K562 (cell line): ENCODE results near the gene CHD2. TPM values are rescaled to one million over a fixed set of nuclear protein-coding genes. Genes with fewer than 3 reads are reported as not detected.

Source experiments
- BRF1 ChIP-seq: IDR thresholded peaks from 3 replicates; pipeline ENCODE4 v1.6.1; 2011; ENCODE audit warnings: borderline replicate concordance, mild to moderate bottlenecking; ENCODE audit not compliant: insufficient read length; ENCODE audit errors: extremely low read depth
- CCNT2 ChIP-seq: IDR thresholded peaks from 2 replicates; pipeline ENCODE4 v1.6.1; 2011; ENCODE audit warnings: borderline replicate concordance, low read depth, mild to moderate bottlenecking, moderate library complexity, mixed read lengths, low read length; ENCODE audit not compliant: insufficient read length; ENCODE audit errors: extremely low read depth
- E2F3 ChIP-seq: fragments of 250-450 bp; sonication (Bioruptor Pico); IDR thresholded peaks from 2 replicates; pipeline ENCODE4 v1.4.0; 2020; ENCODE audit warnings: mild to moderate bottlenecking
- EZH2 ChIP-seq: IDR thresholded peaks from 2 replicates; pipeline ENCODE4 v1.6.1; 2012; ENCODE audit warnings: low read depth, mild to moderate bottlenecking, inconsistent platforms, low read length, borderline replicate concordance
- HNRNPLL ChIP-seq: fragments of 200-400 bp; formaldehyde crosslinking; IDR thresholded peaks from 2 replicates; pipeline ENCODE4 v1.6.1; 2017; ENCODE audit warnings: low read length, low read depth, mild to moderate bottlenecking; ENCODE audit not compliant: poor library complexity, severe bottlenecking
- LARP7 ChIP-seq: fragments of 450-650 bp; IDR thresholded peaks from 2 replicates; pipeline ENCODE4 v1.6.1; 2016
- LCOR ChIP-seq: sonication (generic); formaldehyde crosslinking; IDR thresholded peaks from 2 replicates; pipeline ENCODE4 v1.8.0; 2022; ENCODE audit warnings: mild to moderate bottlenecking, missing genetic modification reagents
- MTF1 ChIP-seq: fragments of 250-450 bp; sonication (Bioruptor Pico); IDR thresholded peaks from 2 replicates; pipeline ENCODE4 v1.9.0; 2021; ENCODE audit warnings: moderate library complexity, mild to moderate bottlenecking, inconsistent platforms, borderline replicate concordance
- MYNN ChIP-seq, 2 experiments: sonication (generic); formaldehyde crosslinking in 1 of 2; IDR thresholded peaks; 2 replicates each; pipeline versions ENCODE4 v1.5.0 to v1.6.1; 2016 to 2020; ENCODE audit warnings: antibody characterized with exemption in 1 of 2, missing genetic modification reagents in 1 of 2
- PCBP1 ChIP-seq: fragments of 200-400 bp; formaldehyde crosslinking; IDR thresholded peaks from 2 replicates; pipeline ENCODE4 v1.6.1; 2018; ENCODE audit warnings: mild to moderate bottlenecking, low read depth, low read length; ENCODE audit not compliant: poor library complexity, severe bottlenecking
- PML ChIP-seq: IDR thresholded peaks from 2 replicates; pipeline ENCODE4 v1.6.1; 2012; ENCODE audit warnings: low read length, inconsistent platforms
- PYGO2 ChIP-seq: fragments of 450-650 bp; IDR thresholded peaks from 2 replicates; pipeline ENCODE4 v1.6.1; 2016; ENCODE audit warnings: mild to moderate bottlenecking, missing genetic modification characterization, moderate library complexity, missing compliant biosample characterization
- RBBP5 ChIP-seq: fragments of 200-600 bp; sonication (generic); IDR thresholded peaks from 2 replicates; pipeline ENCODE4 v1.6.1; 2012; ENCODE audit warnings: borderline replicate concordance, mild to moderate bottlenecking, low read length, control low read depth, inconsistent platforms; ENCODE audit not compliant: insufficient read depth, poor library complexity, severe bottlenecking
- RFX1 ChIP-seq: fragments of 450-650 bp; IDR thresholded peaks from 2 replicates; pipeline ENCODE4 v1.6.1; 2016; ENCODE audit warnings: mild to moderate bottlenecking, moderate library complexity
- RNF2 ChIP-seq: sonication (generic); IDR thresholded peaks from 2 replicates; pipeline ENCODE4 v1.6.1; 2016
- SREBF1 ChIP-seq: fragments of 150-350 bp; IDR thresholded peaks from 2 replicates; pipeline ENCODE4 v1.6.1; 2014; ENCODE audit warnings: antibody characterized with exemption, low read depth, low read length, borderline replicate concordance
- TAF15 ChIP-seq: fragments of 200-400 bp; formaldehyde crosslinking; IDR thresholded peaks from 2 replicates; pipeline ENCODE4 v1.6.1; 2017; ENCODE audit warnings: mild to moderate bottlenecking, low read depth, low read length, moderate library complexity
- TAL1 ChIP-seq: fragments of 450-650 bp; IDR thresholded peaks from 2 replicates; pipeline ENCODE4 v1.6.1; 2016; ENCODE audit warnings: mild to moderate bottlenecking
- XRCC4 ChIP-seq: IDR thresholded peaks from one replicate; pipeline ENCODE4 v1.6.1; 2011; ENCODE audit not compliant: insufficient read depth, insufficient read length; ENCODE audit errors: extremely low read depth
- ZNF644 ChIP-seq: fragments of 200-800 bp; sonication (Bioruptor generic); IDR thresholded peaks from 2 replicates; pipeline ENCODE4 v1.6.1; 2016; ENCODE audit warnings: low read depth, missing genetic modification characterization, missing compliant biosample characterization
- ZNF695 ChIP-seq: fragments of 450-650 bp; formaldehyde crosslinking; IDR thresholded peaks from 2 replicates; pipeline ENCODE4 v1.4.0; 2020; ENCODE audit warnings: mild to moderate bottlenecking, moderate library complexity
- polyA plus RNA-seq, 8 experiments: library from polyadenylated mRNA; depleted of rRNA in 4 of 8; stranded (reverse) in 5 of 8; unstranded in 3 of 8; fragments of >200 nt; fragmentation: Nextera tagmentation in 2 of 8; fragmentation: Illumina TruSeq in 1 of 8; extraction: Ambion mirVana in 2 of 8; extraction: Trizol in 1 of 8; gene quantifications; 2 replicates each; pipeline versions ENCODE4 v1.2.1 to v1.2.3, GENCODE V29; 2011 to 2014; ENCODE audit warnings: inconsistent platforms in 1 of 8, missing spikeins in 1 of 8
- total RNA-seq, 7 experiments: library from RNA; depleted of rRNA in 6 of 7; stranded (reverse); fragments of >200 nt in 6 of 7; fragmentation: Illumina TruSeq in 2 of 7; extraction: Trizol in 2 of 7; gene quantifications; 2 replicates each; pipeline versions ENCODE4 v1.2.1 to v1.2.3, GENCODE V29; 2011 to 2021; ENCODE audit warnings: low replicate concordance in 1 of 7
- TF ChIP-seq, protein P1 (sequence below): sonication (generic); formaldehyde crosslinking; IDR thresholded peaks from 2 replicates; pipeline ENCODE4 v1.8.1; 2023; ENCODE audit warnings: missing genetic modification reagents, mild to moderate bottlenecking, borderline replicate concordance
- TF ChIP-seq, protein P2 (sequence below): IDR thresholded peaks from 3 replicates; pipeline ENCODE4 v1.6.1; 2011; ENCODE audit warnings: borderline replicate concordance, mild to moderate bottlenecking; ENCODE audit not compliant: insufficient read length, insufficient read depth

The CHD2 gene
- total and polyA plus RNA-seq, 9 of the 15 experiments (the other 6 are each of a cell fraction or from before 2014, with no cell fraction given) = 38.9 to 70.8 (median 56.2) TPM

DNA sequence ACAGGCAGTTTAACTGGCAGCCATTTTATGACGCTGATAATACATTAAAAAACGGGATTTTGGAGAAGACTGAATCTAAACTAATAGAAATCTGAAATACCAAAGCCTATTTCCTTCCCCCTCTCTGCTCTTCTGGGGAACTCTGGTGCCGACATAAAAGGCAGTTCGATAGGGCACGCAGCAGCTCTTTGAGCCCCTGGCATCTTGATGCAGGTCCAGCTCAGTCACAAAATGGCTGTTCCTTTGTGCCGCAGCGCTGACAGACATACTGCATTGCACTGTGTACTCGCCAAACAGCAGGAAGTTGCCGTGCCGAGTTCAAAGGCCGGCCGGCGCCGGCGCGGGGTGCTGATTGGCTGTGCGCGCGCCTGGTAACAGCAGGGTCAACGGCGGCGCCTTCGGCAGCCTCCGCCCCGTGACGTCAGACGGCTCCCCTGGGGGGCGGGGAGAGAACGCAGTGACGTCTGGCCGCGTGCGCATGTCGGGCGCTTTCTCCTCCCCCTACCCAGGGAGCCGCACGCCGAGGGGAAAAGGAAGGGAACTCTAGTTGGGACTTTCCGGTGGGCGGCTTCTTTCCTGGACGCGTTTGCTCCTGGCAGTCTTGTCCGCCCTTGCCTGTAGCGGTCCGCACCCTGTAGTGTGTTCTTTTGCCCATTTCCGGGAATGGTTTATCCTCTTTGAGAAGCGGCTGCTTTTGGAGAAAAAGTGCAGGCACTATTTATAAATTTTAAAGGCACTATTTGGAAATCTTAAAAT lies 4.0 kb downstream of the CHD2 start (continued):
- TF ChIP-seq, protein P1, sequence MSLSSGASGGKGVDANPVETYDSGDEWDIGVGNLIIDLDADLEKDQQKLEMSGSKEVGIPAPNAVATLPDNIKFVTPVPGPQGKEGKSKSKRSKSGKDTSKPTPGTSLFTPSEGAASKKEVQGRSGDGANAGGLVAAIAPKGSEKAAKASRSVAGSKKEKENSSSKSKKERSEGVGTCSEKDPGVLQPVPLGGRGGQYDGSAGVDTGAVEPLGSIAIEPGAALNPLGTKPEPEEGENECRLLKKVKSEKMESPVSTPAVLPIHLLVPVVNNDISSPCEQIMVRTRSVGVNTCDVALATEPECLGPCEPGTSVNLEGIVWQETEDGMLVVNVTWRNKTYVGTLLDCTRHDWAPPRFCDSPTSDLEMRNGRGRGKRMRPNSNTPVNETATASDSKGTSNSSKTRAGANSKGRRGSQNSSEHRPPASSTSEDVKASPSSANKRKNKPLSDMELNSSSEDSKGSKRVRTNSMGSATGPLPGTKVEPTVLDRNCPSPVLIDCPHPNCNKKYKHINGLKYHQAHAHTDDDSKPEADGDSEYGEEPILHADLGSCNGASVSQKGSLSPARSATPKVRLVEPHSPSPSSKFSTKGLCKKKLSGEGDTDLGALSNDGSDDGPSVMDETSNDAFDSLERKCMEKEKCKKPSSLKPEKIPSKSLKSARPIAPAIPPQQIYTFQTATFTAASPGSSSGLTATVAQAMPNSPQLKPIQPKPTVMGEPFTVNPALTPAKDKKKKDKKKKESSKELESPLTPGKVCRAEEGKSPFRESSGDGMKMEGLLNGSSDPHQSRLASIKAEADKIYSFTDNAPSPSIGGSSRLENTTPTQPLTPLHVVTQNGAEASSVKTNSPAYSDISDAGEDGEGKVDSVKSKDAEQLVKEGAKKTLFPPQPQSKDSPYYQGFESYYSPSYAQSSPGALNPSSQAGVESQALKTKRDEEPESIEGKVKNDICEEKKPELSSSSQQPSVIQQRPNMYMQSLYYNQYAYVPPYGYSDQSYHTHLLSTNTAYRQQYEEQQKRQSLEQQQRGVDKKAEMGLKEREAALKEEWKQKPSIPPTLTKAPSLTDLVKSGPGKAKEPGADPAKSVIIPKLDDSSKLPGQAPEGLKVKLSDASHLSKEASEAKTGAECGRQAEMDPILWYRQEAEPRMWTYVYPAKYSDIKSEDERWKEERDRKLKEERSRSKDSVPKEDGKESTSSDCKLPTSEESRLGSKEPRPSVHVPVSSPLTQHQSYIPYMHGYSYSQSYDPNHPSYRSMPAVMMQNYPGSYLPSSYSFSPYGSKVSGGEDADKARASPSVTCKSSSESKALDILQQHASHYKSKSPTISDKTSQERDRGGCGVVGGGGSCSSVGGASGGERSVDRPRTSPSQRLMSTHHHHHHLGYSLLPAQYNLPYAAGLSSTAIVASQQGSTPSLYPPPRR (CRISPR knock-in tag) = peak; percentile 92
- TF ChIP-seq RBBP5 = peak; percentile 59
- peak; percentile 58 for TF ChIP-seq RFX1
- TF ChIP-seq ZNF695 (CRISPR knock-in tag) = no peak
- TF ChIP-seq EZH2 = no peak
- peak; percentile 77; the same call in 1 of the 2 replicates for TF ChIP-seq LCOR
- peak; percentile 63 for TF ChIP-seq HNRNPLL
- peak; percentile 78 for TF ChIP-seq RNF2
- no peak for TF ChIP-seq TAL1
- TF ChIP-seq MYNN (IDR thresholded peaks at IDR 0.05) = peak; percentile 89; the same call in 1 of the 2 replicates
- TF ChIP-seq MYNN (CRISPR knock-in tag; IDR thresholded peaks at IDR 0.05) = no peak
- TF ChIP-seq, protein P2, sequence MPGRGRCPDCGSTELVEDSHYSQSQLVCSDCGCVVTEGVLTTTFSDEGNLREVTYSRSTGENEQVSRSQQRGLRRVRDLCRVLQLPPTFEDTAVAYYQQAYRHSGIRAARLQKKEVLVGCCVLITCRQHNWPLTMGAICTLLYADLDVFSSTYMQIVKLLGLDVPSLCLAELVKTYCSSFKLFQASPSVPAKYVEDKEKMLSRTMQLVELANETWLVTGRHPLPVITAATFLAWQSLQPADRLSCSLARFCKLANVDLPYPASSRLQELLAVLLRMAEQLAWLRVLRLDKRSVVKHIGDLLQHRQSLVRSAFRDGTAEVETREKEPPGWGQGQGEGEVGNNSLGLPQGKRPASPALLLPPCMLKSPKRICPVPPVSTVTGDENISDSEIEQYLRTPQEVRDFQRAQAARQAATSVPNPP = no peak
- TF ChIP-seq ZNF644 = peak; percentile 91
- no peak for TF ChIP-seq SREBF1
- TF ChIP-seq LARP7 = no peak
- TF ChIP-seq MTF1 (CRISPR knock-in tag) = no peak
- peak; percentile 64 for TF ChIP-seq PML
- 0 out of 2 replicates have a peak, but pooled peaks have one; percentile 49 for TF ChIP-seq PYGO2 (tag)
- no peak for TF ChIP-seq BRF1
- TF ChIP-seq E2F3 (CRISPR knock-in tag) = peak; percentile 78
- TF ChIP-seq CCNT2 = peak; percentile 100
- TF ChIP-seq PCBP1 = no peak
- TF ChIP-seq XRCC4 = no peak
- TF ChIP-seq TAF15 = no peak
